Upper lobe of left lung (tissue), 6 donors: ENCODE data around the gene CRYBB1. TPM values are rescaled to one million over a fixed set of nuclear protein-coding genes. Genes with fewer than 3 reads are reported as not detected.

Experiments used
- ATAC-seq, 2 donors: fragments of 200-7000 bp; cut with Tn5 transposase; one replicate each; pipeline ENCODE4 v1.9.1; 2022; ENCODE audit warnings: mild to moderate bottlenecking in 2 of 2, moderate library complexity in 2 of 2; ENCODE audit not compliant: low FRiP score in 2 of 2
- DNase-seq, 2 donors: peaks; one replicate each; pipeline ENCODE4 v3.0.0-alpha.2; 2019 to 2020
- H3K27ac ChIP-seq, 4 donors: fragments of 200-600 bp; sonication (generic); one replicate each; pipeline ENCODE4 v1.5.1; 2016 to 2019
- H3K27me3 ChIP-seq, 4 donors: fragments of 200-600 bp; sonication (generic); one replicate each; pipeline ENCODE4 v1.5.1; 2017 to 2019
- H3K36me3 ChIP-seq, 4 donors: fragments of 200-600 bp; sonication (generic); one replicate each; pipeline ENCODE4 v1.5.1; 2016 to 2019
- H3K4me1 ChIP-seq, 4 donors: fragments of 200-600 bp; sonication (generic); one replicate each; pipeline ENCODE4 v1.5.1; 2018 to 2019
- H3K4me3 ChIP-seq, 4 donors: fragments of 200-600 bp; sonication (generic); one replicate each; pipeline ENCODE4 v1.5.1; 2017 to 2019; ENCODE audit warnings: mild to moderate bottlenecking in 2 of 4, moderate library complexity in 1 of 4
- H3K9me3 ChIP-seq, 4 donors: fragments of 200-600 bp; sonication (generic); one replicate each; pipeline ENCODE4 v1.5.1; 2018 to 2019
- EP300 ChIP-seq, 4 donors: sonication (generic); formaldehyde crosslinking; IDR thresholded peaks; one replicate each; pipeline ENCODE4 v1.5.1; 2017; ENCODE audit warnings: antibody characterized with exemption in 4 of 4, control low read depth in 2 of 4
- POLR2A ChIP-seq, 4 donors: fragments of 450-650 bp; IDR thresholded peaks; one replicate each; pipeline ENCODE4 v1.5.1; 2016 to 2017; ENCODE audit warnings: antibody characterized with exemption in 4 of 4, mild to moderate bottlenecking in 2 of 4
- POLR2AphosphoS5 ChIP-seq, 2 donors: sonication (generic); formaldehyde crosslinking; IDR thresholded peaks; one replicate each; pipeline ENCODE4 v1.5.1; 2017; ENCODE audit warnings: antibody characterized with exemption in 2 of 2
- WGBS, 2 donors: methylation state at CpG; one replicate each; pipeline ENCODE4 v1.1.5; 2017 to 2018; 5-methylcytosine and 5-hydroxymethylcytosine counted together
- small RNA-seq, 4 donors: library from RNA; depleted of rRNA; stranded (forward); fragments of <200 nt; gene quantifications; one replicate each; pipeline ENCODE3, GENCODE V24; 2016
- total RNA-seq, 6 donors: library from RNA; depleted of rRNA in 4 of 6; stranded (reverse); fragments of >200 nt in 4 of 6; gene quantifications; one replicate each; pipeline versions ENCODE4 v1.1.0 to v1.2.1, GENCODE V29; 2016 to 2021
- TF ChIP-seq, protein P1 (sequence below), 6 experiments: fragments of 450-650 bp in 4 of 6; fragments of 200-600 bp in 2 of 6; sonication (generic) in 2 of 6; IDR thresholded peaks; one replicate each; pipeline ENCODE4 v1.5.1; 2016 to 2019; ENCODE audit warnings: antibody characterized with exemption in 6 of 6
- donor health status: DM: no; HTN: no; CAD: no; lungs with moderate emphysema.
- donor health status: DM: no; HTN: yes; CAD: no; lungs with severe emphysema.

The CRYBB1 gene
- total RNA-seq, 6 donors from 2014 or later, result 0.26 to 0.81 TPM; not detected in 4

DNA sequence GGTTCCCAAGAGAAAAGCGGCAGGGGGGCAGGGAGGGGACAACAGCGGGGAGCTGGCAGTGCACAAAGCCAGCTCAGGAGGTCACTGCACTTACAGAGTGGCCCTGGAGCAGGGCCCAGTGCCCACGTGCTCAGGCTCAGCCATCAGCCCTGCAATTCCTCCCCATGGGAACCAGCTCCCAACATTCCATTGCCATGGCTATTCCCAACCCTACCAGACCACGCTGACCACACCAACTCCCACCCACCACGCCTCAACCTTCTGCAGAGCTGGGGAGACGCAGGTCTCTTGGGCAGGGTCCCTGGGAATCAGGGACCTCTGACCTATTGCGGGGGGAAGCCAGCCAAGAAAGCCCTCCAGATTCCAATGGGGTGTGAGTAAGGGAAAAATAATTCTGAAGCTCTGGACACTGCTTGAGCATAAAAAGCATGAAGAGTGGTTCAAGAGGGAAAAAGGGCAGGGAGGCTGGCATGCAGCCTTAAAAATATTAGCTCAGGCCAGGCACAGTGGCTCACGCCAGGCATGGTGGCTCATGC lies 67.3 kb downstream of the CRYBB1 start:
- Histone ChIP-seq H3K27me3 (no peaks in the 10 kb centered on the region), H3K4me3 (no peak overlapping the region), H3K4me1 (peaks cover 33 to 70% (median 38%) of the 10 kb centered on the region in 4 donors), H3K36me3 (peaks cover 0 to 4% (median 0%) of the 10 kb centered on the region in 4 donors), H3K27ac (peak overlapping the region; percentile 32 to 67 (median 50)), H3K9me3 (no peaks in the 10 kb centered on the region)
- ATAC-seq (peak; percentile 33 to 86), DNase-seq (peak; percentile 80 to 83)
- TF ChIP-seq POLR2AphosphoS5 (IDR thresholded peaks at IDR 0.05) (peak; percentile 13 to 20), POLR2A (IDR thresholded peaks at IDR 0.05) (no peak), EP300 (IDR thresholded peaks at IDR 0.05) (no peak)
- TF ChIP-seq, protein P1, sequence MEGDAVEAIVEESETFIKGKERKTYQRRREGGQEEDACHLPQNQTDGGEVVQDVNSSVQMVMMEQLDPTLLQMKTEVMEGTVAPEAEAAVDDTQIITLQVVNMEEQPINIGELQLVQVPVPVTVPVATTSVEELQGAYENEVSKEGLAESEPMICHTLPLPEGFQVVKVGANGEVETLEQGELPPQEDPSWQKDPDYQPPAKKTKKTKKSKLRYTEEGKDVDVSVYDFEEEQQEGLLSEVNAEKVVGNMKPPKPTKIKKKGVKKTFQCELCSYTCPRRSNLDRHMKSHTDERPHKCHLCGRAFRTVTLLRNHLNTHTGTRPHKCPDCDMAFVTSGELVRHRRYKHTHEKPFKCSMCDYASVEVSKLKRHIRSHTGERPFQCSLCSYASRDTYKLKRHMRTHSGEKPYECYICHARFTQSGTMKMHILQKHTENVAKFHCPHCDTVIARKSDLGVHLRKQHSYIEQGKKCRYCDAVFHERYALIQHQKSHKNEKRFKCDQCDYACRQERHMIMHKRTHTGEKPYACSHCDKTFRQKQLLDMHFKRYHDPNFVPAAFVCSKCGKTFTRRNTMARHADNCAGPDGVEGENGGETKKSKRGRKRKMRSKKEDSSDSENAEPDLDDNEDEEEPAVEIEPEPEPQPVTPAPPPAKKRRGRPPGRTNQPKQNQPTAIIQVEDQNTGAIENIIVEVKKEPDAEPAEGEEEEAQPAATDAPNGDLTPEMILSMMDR (IDR thresholded peaks at IDR 0.05), result no peak
- 57 to 70% methylated on average over 8 of the region's 8 CpGs for WGBS, 2 donors

DNA sequence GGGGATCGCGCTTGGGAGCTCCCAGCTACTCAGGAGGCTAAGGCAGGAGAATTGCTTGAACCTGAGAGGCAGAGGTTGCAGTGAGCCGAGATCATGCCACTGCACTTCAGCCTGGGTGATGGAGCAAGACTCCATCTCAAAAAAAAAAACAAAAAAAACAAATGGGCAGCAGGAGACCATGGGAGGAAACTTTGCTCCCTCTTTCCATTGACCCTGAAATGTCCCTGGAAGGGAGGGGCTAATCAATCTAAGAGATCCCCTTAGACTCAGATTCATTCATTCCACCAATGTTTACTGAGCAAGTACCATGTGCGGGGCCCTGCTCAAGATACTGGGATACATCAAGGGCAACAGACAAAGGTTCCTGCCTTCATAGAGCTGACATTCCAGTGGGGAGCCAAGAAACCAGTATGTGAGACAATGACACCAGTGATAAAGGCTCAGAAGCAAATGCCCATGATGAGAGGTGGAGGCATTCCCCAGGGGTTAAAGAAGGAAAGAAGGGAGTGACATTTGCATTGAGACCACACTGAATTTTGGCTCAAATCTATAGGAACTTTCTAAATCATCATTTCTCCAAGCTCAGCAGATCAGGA lies 67.8 kb downstream of the CRYBB1 start:
- no peak for TF ChIP-seq POLR2AphosphoS5 (IDR thresholded peaks at IDR 0.05)
- TF ChIP-seq, protein P1 (IDR thresholded peaks at IDR 0.05), result no peak
- no peak for TF ChIP-seq EP300 (IDR thresholded peaks at IDR 0.05)
- no peak for TF ChIP-seq POLR2A (IDR thresholded peaks at IDR 0.05)
- Histone ChIP-seq H3K4me1 (peaks cover 33 to 68% (median 39%) of the 10 kb centered on the region in 4 donors), H3K4me3 (no peak overlapping the region), H3K27ac (peak overlapping the region; percentile 32 to 67 (median 50)), H3K27me3 (no peaks in the 10 kb centered on the region), H3K9me3 (no peaks in the 10 kb centered on the region), H3K36me3 (peaks cover 0 to 1% (median 0%) of the 10 kb centered on the region in 4 donors)
- DNase-seq, result no peak
- ATAC-seq, result no peak
- WGBS, 2 donors, result 88 to 92% methylated on average over 4 of the region's 4 CpGs

Small RNA genes lying within 50 kb of the gene (small RNA-seq; reads per million reads assigned to genes)
- gene MIR548J (0 to 0.66 (median 0.22) reads per million in 4 donors), gene RF01874 (0 reads per million in 4 donors)

Other genes starting within 250 kb of the CRYBB1 start
- 1 to 10 TPM in 4 of 6 donors, under 1 TPM in 2; 0.33 to 2.1 (median 1.1) TPM for gene ASPHD2, start 188.8 kb downstream of the CRYBB1 start, total RNA-seq
- gene HPS4, start 134.2 kb downstream of the CRYBB1 start, total RNA-seq, result 10 to 100 TPM; 22.5 to 93.2 (median 34.2) TPM
- gene SRRD, start 134.2 kb downstream of the CRYBB1 start, total RNA-seq, result 10 to 100 TPM in 3 of 6 donors, 1 to 10 TPM in 3; 6.2 to 25.9 (median 11.3) TPM
- 10 to 100 TPM; 26.3 to 37.7 (median 32.6) TPM for gene TFIP11, start 105.6 kb downstream of the CRYBB1 start, total RNA-seq
- 100 to 1,000 TPM in 2 of 6 donors, 10 to 100 TPM in 4; 50.5 to 253 (median 95.8) TPM for gene TPST2, start 27.9 kb downstream of the CRYBB1 start, total RNA-seq
- gene CRYBA4, start 3.9 kb upstream of the CRYBB1 start, total RNA-seq, result not detected
- gene MIAT, start 39.6 kb upstream of the CRYBB1 start, total RNA-seq, result 10 to 100 TPM in 1 of 6 donors, 1 to 10 TPM in 5; 3.0 to 24.1 (median 6.1) TPM